ENCODE results near the gene TRNT1.

TRNT1 gene

DNA sequence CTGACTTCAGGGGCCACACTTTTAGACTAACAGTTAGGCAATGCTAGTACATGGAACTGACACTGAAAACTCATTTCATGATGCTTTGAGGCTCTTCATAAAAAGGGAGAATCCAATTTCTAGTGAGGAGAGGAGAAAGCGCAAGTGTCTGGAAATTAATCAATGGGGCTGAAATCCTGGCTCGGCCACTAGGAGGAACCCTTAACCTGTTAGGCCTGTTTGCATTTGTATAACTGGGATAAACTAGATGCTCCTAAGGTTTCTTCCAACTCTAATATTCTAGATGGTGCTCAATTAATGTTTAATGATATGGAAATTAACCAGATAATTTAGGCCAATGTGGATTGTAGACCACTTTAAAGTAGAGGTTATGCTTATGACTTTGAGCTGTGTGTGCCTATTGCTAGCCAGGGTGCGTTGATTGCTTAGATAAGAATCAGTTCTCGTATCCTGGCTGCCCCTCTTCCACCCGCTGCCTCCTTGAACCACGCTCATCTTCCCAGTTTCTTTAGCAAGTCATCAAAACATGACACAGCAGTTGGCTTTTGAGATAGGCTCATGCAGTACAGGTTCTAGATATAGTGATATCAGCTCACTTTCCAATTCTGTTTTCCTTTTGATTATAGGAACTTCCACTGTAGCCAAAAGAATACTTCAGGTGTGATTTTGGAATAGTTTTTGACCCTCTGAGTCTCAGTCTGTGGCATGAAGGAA, 69.6 kb downstream of the TRNT1 start:
- peak; percentile 89 for TF ChIP-seq CTCF (IDR thresholded peaks at IDR 0.05)

Data from LNCAP (cell line).